Left ventricle myocardium superior (tissue), 1 donor: ENCODE results near the gene SLC45A2. TPM values are rescaled to one million over a fixed set of nuclear protein-coding genes. Genes with fewer than 3 reads are reported as not detected.
A peak's percentile ranks its signal among the peaks of the same experiment; 100 is the strongest.

Source experiments
- ATAC-seq: fragments of 200-7000 bp; cut with Tn5 transposase; one replicate; pipeline ENCODE4 v1.9.1; 2020; ENCODE audit warnings: mild to moderate bottlenecking, moderate library complexity
- DNase-seq: peaks from one replicate; pipeline ENCODE4 v3.0.0-alpha.2; 2020
- intact Hi-C: fragments of 100-400 bp; cut with micrococcal nuclease; formaldehyde crosslinking; loops from one replicate; pipeline ENCODE4 v1.11.0; 2022
- total RNA-seq: library from RNA; stranded (reverse); fragmentation: NEBNext Ultra II Directional; extraction: Animal tissue kit (Norgen Biotek cat#: 25700); gene quantifications from one replicate; pipeline ENCODE4 v1.2.1, GENCODE V29; 2021
- donor health status: DM: no; HTN: yes; CAD: no; lungs with severe emphysema.

The SLC45A2 gene
- total RNA-seq, 1 donor from 2014 or later = not detected

- ATAC-seq (no peak), DNase-seq (no peak)
- intact Hi-C loops = no loop called here
Observed at GRCh38 chr5:34009610-34010009, 25.1 kb upstream of the SLC45A2 start.

- DNase-seq (no peak), ATAC-seq (no peak)
- intact Hi-C loops = no loop called here
Observed at GRCh38 chr5:34008802-34009201, 24.3 kb upstream of the SLC45A2 start.

GRCh38 chr5:34007621-34008600, 23.4 kb upstream of the SLC45A2 start, which contains the start of gene AMACR:
TSS of gene AMACR (minus strand) at chr5:34008050. CDS start at chr5:34008019, 31 bp downstream.
- ATAC-seq = peak; percentile 99
- peak; percentile 97 for DNase-seq
- intact Hi-C loops = no loop called here

- DNase-seq = peak; percentile 31
Observed at GRCh38 chr5:34007201-34007620, 22.7 kb upstream of the SLC45A2 start.

GRCh38 chr5:34005681-34006080, 21.2 kb upstream of the SLC45A2 start:
- intact Hi-C loops = no loop called here
- no peak for ATAC-seq
- DNase-seq = no peak

More at GRCh38 chr5:34007201-34007620, 22.7 kb upstream of the SLC45A2 start:
- ATAC-seq = peak; percentile 35
- intact Hi-C loops = no loop called here

GRCh38 chr5:34005211-34005610, 20.7 kb upstream of the SLC45A2 start:
- ATAC-seq (no peak), DNase-seq (no peak)
- intact Hi-C loops = no loop called here

- intact Hi-C loops = no loop called here
- ATAC-seq (no peak), DNase-seq (no peak)
Observed at GRCh38 chr5:34003941-34004340, 19.4 kb upstream of the SLC45A2 start.

- intact Hi-C loops = no loop called here
- ATAC-seq = peak; percentile 39
- DNase-seq = no peak
Observed at GRCh38 chr5:34002629-34003328, 18.3 kb upstream of the SLC45A2 start.

- no peak for ATAC-seq
- no peak for DNase-seq
- intact Hi-C loops = no loop called here
Observed at GRCh38 chr5:34001241-34001841, 16.8 kb upstream of the SLC45A2 start.

- no peak for ATAC-seq
- no peak for DNase-seq
- intact Hi-C loops = no loop called here
Observed at GRCh38 chr5:33999978-34000377, 15.5 kb upstream of the SLC45A2 start.

- peak; percentile 38 for DNase-seq
- intact Hi-C loops = no loop called here
- peak; percentile 78 for ATAC-seq
Observed at GRCh38 chr5:33997331-33997983, 13.0 kb upstream of the SLC45A2 start.

GRCh38 chr5:33995865-33996264, 11.4 kb upstream of the SLC45A2 start:
- no peak for ATAC-seq
- no peak for DNase-seq

GRCh38 chr5:33994845-33995244, 10.4 kb upstream of the SLC45A2 start:
- ATAC-seq = no peak
- no peak for DNase-seq
- intact Hi-C loops = no loop called here

More at GRCh38 chr5:33995865-33996264, 11.4 kb upstream of the SLC45A2 start:
- intact Hi-C loops = no loop called here

GRCh38 chr5:33992864-33993263, 8.4 kb upstream of the SLC45A2 start:
- ATAC-seq (no peak), DNase-seq (no peak)
- intact Hi-C loops = no loop called here

GRCh38 chr5:33985447-33985846, 954 bp upstream of the SLC45A2 start:
- ATAC-seq (no peak), DNase-seq (no peak)
- intact Hi-C loops = no loop called here

GRCh38 chr5:33984178-33984577, 315 bp downstream of the SLC45A2 start:
- intact Hi-C loops = no loop called here
- DNase-seq = no peak
- ATAC-seq = no peak

GRCh38 chr5:33981408-33982162, 2.9 kb downstream of the SLC45A2 start:
- intact Hi-C loops = no loop called here
- ATAC-seq (no peak), DNase-seq (no peak)

- no peak for ATAC-seq
- DNase-seq = no peak
- intact Hi-C loops = no loop called here
Observed at GRCh38 chr5:33980030-33980429, 4.5 kb downstream of the SLC45A2 start.
